Measurements from ENCODE around the gene SESTD1.

Gene SESTD1

DNA sequence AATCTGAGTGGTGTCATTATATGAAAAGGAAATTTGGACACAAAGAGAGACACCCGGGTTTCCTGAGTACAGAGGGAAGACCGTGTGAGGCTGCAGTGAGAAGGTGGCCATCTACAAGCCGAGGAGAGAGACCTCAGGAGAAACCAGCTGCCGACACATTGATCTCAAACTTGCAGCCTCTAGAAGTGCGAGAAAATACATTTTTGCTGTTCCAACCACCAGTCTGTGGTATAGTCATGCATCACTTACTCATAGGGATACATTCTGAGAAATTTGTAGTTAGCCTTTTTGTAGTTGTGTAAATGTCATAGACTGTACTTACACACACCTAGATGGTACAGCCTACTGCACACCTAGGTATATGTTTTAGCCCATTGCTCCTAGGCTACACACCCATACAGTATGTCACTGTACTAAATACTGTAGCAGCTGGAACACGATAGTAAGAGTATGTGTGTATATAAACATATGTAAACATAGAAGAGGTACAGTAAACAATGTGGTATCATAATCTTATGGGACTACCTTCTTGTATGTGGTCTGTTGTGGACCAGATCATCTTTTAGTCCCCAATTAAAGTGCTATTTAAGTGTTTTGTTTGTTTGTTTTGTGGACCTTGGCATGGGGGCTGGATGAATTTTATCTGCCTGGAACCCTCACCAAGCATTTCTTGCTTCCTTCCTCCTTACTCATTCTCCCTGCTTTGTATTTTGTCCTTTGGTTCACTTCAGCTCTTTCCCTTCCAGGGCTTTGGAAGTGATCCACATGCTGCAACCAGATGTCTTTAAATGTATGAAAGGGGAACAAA lies 38.3 kb upstream of the SESTD1 start:
- DNase-seq (ENCODE audit: low read depth) = no peak
- TF ChIP-seq, protein P1, sequence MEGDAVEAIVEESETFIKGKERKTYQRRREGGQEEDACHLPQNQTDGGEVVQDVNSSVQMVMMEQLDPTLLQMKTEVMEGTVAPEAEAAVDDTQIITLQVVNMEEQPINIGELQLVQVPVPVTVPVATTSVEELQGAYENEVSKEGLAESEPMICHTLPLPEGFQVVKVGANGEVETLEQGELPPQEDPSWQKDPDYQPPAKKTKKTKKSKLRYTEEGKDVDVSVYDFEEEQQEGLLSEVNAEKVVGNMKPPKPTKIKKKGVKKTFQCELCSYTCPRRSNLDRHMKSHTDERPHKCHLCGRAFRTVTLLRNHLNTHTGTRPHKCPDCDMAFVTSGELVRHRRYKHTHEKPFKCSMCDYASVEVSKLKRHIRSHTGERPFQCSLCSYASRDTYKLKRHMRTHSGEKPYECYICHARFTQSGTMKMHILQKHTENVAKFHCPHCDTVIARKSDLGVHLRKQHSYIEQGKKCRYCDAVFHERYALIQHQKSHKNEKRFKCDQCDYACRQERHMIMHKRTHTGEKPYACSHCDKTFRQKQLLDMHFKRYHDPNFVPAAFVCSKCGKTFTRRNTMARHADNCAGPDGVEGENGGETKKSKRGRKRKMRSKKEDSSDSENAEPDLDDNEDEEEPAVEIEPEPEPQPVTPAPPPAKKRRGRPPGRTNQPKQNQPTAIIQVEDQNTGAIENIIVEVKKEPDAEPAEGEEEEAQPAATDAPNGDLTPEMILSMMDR (conservative IDR thresholded peaks at IDR 0.05; ENCODE audit: low read length) = no peak
- no peak overlapping the region for H3K4me3 ChIP-seq (ENCODE audit: low read length)

DNA sequence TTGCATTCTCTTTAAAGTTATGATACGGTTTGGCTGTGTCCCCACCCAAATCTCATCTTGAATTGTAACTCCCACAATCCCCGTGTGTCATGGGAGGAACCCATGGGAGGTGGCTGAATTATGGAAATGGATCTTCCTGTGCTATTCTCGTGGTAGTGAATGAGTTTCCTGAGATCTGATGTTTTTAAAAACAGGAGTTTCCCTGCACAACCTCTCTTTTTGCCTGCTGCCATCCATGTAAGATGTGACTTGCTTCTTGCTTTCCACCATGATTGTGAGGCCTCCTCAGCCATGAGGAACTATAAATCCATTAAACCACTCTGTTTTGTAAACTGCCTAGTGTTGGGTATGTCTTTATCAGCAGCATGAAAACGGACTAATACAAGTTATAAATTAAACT lies 37.5 kb upstream of the SESTD1 start:
- no peak overlapping the region for H3K4me3 ChIP-seq (ENCODE audit: low read length)
- TF ChIP-seq, protein P1 (conservative IDR thresholded peaks at IDR 0.05; ENCODE audit: low read length) = no peak
- DNase-seq (ENCODE audit: low read depth) = no peak

DNA sequence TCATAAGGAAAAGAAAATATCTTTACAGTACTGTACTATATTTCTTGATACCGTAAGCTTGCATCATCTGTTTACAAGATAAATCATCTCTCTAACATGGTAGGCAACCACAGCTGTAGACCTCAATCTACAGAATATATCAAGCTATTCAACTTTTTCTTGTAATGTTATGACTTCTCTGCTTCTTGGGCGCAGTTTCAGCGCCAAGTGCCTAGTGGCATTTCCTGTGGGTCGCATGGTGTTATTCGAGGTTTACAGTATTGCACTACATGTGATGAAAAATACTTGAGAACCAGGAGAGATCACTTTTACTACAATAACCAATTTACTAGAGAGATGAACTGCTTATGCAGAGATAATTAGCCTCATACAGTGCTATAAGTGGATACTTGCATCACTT lies 34.0 kb upstream of the SESTD1 start:
- TF ChIP-seq, protein P1 (conservative IDR thresholded peaks at IDR 0.05; ENCODE audit: low read length) = no peak
- no peak for DNase-seq (ENCODE audit: low read depth)
- no peak overlapping the region for H3K4me3 ChIP-seq (ENCODE audit: low read length)

DNA sequence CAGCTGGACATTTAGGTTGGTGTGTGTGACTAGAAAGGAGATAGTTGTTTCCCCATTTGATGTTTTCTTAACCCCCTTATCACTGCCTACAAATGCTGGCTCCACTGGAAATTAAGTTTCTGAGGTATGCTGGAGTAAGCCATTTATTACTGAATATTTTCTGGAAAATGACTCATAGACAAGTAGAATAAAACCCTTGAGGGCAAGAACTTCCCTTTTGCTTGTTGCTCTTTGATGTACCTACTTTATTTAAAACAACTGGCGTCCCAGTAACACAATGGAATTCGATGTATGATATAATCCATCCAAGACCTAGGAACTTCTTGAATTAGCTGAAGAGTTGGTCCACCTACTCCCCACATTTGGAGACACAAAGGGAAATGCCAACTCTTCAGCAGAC lies 33.3 kb upstream of the SESTD1 start:
- TF ChIP-seq, protein P1 (conservative IDR thresholded peaks at IDR 0.05; ENCODE audit: low read length) = no peak
- no peak for DNase-seq (ENCODE audit: low read depth)
- no peak overlapping the region for H3K4me3 ChIP-seq (ENCODE audit: low read length)

DNA sequence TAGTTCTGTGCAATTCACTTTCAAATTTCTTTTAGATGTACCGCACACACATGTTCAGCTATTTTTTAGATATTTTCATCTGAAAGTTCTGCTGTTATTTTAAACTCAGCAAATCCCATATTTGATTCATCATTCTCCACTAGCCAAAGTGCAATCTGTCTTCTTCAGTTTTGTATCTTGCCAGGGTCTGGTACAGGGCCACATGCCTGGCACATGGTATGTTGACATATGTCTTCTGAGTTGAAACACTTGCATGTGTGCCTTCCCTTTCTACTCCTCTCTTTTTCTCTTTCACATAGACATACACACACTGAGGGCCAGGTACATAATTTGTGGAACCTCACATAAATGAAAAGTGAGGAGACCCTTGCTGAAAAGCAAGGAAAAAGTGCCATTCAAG lies 25.7 kb upstream of the SESTD1 start:
- H3K4me3 ChIP-seq (ENCODE audit: low read length) = no peak overlapping the region
- TF ChIP-seq, protein P1 (conservative IDR thresholded peaks at IDR 0.05; ENCODE audit: low read length) = no peak
- DNase-seq (ENCODE audit: low read depth) = no peak

DNA sequence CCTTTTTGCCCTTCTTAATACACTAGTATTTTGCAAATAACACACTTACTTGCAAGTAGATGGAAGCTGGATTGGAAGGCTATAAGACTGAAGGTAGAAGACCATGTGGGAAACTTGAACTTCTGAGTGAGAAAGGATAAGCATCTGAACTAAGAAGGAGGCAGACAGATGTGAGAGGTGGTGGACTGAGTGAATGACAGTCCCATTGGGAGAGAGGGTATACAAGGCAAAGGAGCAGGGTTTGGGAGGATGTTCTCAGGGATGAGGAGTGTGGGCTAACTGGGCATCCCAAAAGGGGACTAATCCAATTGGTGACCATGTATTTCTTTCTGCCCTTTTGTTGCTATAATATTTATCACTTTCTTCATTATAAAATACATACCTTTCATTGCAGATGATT lies 20.4 kb upstream of the SESTD1 start:
- no peak overlapping the region for H3K4me3 ChIP-seq (ENCODE audit: low read length)
- TF ChIP-seq, protein P1 (conservative IDR thresholded peaks at IDR 0.05; ENCODE audit: low read length) = no peak
- DNase-seq (ENCODE audit: low read depth) = no peak

DNA sequence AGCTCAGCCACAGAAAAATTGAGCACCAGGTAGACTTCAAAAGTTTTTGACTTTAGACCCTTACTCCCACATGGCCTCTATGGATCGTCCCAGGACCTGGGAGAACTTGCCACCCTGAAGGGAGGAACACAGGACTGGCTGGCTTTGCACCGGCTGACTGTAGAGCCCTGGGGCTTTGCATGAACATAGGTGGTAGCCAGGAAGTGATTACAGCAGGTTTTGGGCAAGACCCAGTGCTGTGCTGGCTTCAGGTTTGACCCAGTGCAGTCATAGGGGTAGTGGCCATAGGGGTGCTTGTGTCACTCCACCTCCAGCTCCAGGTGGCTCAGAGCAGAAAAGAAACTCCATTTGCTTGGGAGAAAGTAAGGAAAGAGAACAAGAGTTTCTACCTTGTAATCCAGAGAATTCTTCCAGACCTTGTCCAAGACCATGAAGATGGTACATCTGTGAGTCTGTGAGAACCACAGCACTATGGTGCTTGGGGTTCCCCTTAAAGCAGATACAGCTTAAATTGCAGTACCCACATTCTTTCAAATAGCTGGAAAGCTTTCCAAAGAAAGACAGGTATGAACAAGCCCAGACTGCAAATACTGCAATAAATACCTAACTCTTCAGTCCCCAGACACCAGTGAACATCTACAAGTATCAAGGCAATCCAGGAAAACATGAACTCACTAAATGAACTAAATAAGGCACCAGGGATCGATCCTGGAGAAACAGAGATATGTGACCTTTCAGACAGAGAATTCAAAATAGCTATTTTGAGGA lies 13.0 kb upstream of the SESTD1 start:
- no peak overlapping the region for H3K4me3 ChIP-seq (ENCODE audit: low read length)
- TF ChIP-seq, protein P1 (conservative IDR thresholded peaks at IDR 0.05; ENCODE audit: low read length) = no peak

More for the DNA sequence above, 13.0 kb upstream of the SESTD1 start:
- no peak for DNase-seq (ENCODE audit: low read depth)

Measured in AG10803 (cell line).